IPS-18c (cell line): ENCODE measurements around the gene SLC6A16.
"Not testable (repeated sequence)": the region's sequence is repeated elsewhere in the genome, so short reads cannot be mapped to it uniquely, and the experiment has no call there.

Experiments used
- H3K4me3 ChIP-seq: 2 replicates; pipeline ENCODE4 v1.7.0; 2013; ENCODE audit warnings: low read depth, mild to moderate bottlenecking, low read length, moderate library complexity; ENCODE audit not compliant: insufficient read depth
- H3K9me3 ChIP-seq: one replicate; pipeline ENCODE4 v1.6.1; 2013; ENCODE audit warnings: mild to moderate bottlenecking, low read length, moderate library complexity; ENCODE audit not compliant: control insufficient read depth, insufficient read depth

Gene SLC6A16

GRCh38 chr19:49301165-49301865 is 23.7 kb downstream of the SLC6A16 start:
- Histone ChIP-seq H3K4me3 (no peak overlapping the region), H3K9me3 (no peaks in the 10 kb centered on the region)

- not testable (repeated sequence) for H3K9me3 ChIP-seq, H3K4me3 ChIP-seq
Measured at GRCh38 chr19:49298653-49299052, 26.3 kb downstream of the SLC6A16 start.

- no peak overlapping the region for H3K4me3 ChIP-seq
- no peaks in the 10 kb centered on the region for H3K9me3 ChIP-seq
Measured at GRCh38 chr19:49297403-49297802, 27.6 kb downstream of the SLC6A16 start.

GRCh38 chr19:49295208-49295880 is 29.6 kb downstream of the SLC6A16 start:
- no peaks in the 10 kb centered on the region for H3K9me3 ChIP-seq
- no peak overlapping the region for H3K4me3 ChIP-seq

- Histone ChIP-seq H3K4me3 (no peak overlapping the region), H3K9me3 (no peaks in the 10 kb centered on the region)
Measured at GRCh38 chr19:49294401-49294800, 30.6 kb downstream of the SLC6A16 start.

GRCh38 chr19:49290517-49290916 is 34.5 kb downstream of the SLC6A16 start:
- H3K9me3 ChIP-seq, result peaks cover 7% of the 10 kb centered on the region

GRCh38 chr19:49289286-49289685 is 35.7 kb downstream of the SLC6A16 start:
- H3K9me3 ChIP-seq, H3K4me3 ChIP-seq: not testable (repeated sequence)

More at GRCh38 chr19:49290517-49290916, 34.5 kb downstream of the SLC6A16 start:
- H3K4me3 ChIP-seq, result no peak overlapping the region

- H3K9me3 ChIP-seq, H3K4me3 ChIP-seq: not testable (repeated sequence)
Measured at GRCh38 chr19:49288205-49288604, 36.8 kb downstream of the SLC6A16 start.

GRCh38 chr19:49287141-49287770 is 37.7 kb downstream of the SLC6A16 start:
- Histone ChIP-seq H3K4me3 (no peak overlapping the region), H3K9me3 (peaks cover 7% of the 10 kb centered on the region)

- Histone ChIP-seq H3K4me3 (no peak overlapping the region), H3K9me3 (peaks cover 4% of the 10 kb centered on the region)
Measured at GRCh38 chr19:49282184-49282583, 42.8 kb downstream of the SLC6A16 start.

- H3K9me3 ChIP-seq, result peaks cover 2% of the 10 kb centered on the region
- no peak overlapping the region for H3K4me3 ChIP-seq
Measured at GRCh38 chr19:49272204-49272603, 52.8 kb downstream of the SLC6A16 start.

GRCh38 chr19:49271080-49271753 is 53.8 kb downstream of the SLC6A16 start:
- Histone ChIP-seq H3K9me3 (peaks cover 5% of the 10 kb centered on the region), H3K4me3 (no peak overlapping the region)

GRCh38 chr19:49266409-49266808 is 58.6 kb downstream of the SLC6A16 start:
- not testable (repeated sequence) for H3K4me3 ChIP-seq, H3K9me3 ChIP-seq

GRCh38 chr19:49264258-49264657 is 60.7 kb downstream of the SLC6A16 start:
- peaks cover 5% of the 10 kb centered on the region for H3K9me3 ChIP-seq

GRCh38 chr19:49261602-49262001 is 63.4 kb downstream of the SLC6A16 start:
- Histone ChIP-seq H3K9me3 (peaks cover 2% of the 10 kb centered on the region), H3K4me3 (no peak overlapping the region)

More at GRCh38 chr19:49264258-49264657, 60.7 kb downstream of the SLC6A16 start:
- no peak overlapping the region for H3K4me3 ChIP-seq

- Histone ChIP-seq H3K4me3 (no peak overlapping the region), H3K9me3 (no peaks in the 10 kb centered on the region)
Measured at GRCh38 chr19:49256691-49257090, 68.3 kb downstream of the SLC6A16 start.

GRCh38 chr19:49255674-49256073 is 69.3 kb downstream of the SLC6A16 start:
- no peaks in the 10 kb centered on the region for H3K9me3 ChIP-seq
- H3K4me3 ChIP-seq, result no peak overlapping the region

GRCh38 chr19:49249933-49250332 is 75.1 kb downstream of the SLC6A16 start:
- H3K9me3 ChIP-seq, result no peaks in the 10 kb centered on the region
- no peak overlapping the region for H3K4me3 ChIP-seq
